Measurements from ENCODE around the gene NUTM1. TPM values are rescaled to one million over a fixed set of nuclear protein-coding genes. Genes with fewer than 3 reads are reported as not detected.
"Not testable (repeated sequence)": the region's sequence is repeated elsewhere in the genome, so short reads cannot be mapped to it uniquely, and the experiment has no call there.

The NUTM1 gene
- total and polyA plus RNA-seq, 2 experiments from 2014 or later: not detected

- 96% methylated on average over 2 of the region's 2 CpGs for WGBS (ENCODE audit: low lambda C conversion rate, missing lambda C conversion rate)
- no peaks in the 10 kb centered on the region for H3K79me2 ChIP-seq
- no peak for DNase-seq (ENCODE audit: low spot score)
- H3K9me2 ChIP-seq (replicated peaks; ENCODE audit: insufficient read depth): no peaks in the 10 kb centered on the region
- H3K4me3 ChIP-seq: no peak overlapping the region
- no peak overlapping the region for H3K27ac ChIP-seq
- H3K4me2 ChIP-seq: no peak overlapping the region
- H3K9me3 ChIP-seq (ENCODE audit: low read depth): no peaks in the 10 kb centered on the region
- no peaks in the 10 kb centered on the region for H3K27me3 ChIP-seq
- TF ChIP-seq CTCF (IDR thresholded peaks at IDR 0.05; ENCODE audit: poor library complexity): no peak
- no peak for TF ChIP-seq EZH2 (IDR thresholded peaks at IDR 0.05; ENCODE audit: borderline replicate concordance)
- TF ChIP-seq EZH2phosphoT487 (IDR thresholded peaks at IDR 0.05; ENCODE audit: low read depth, severe bottlenecking, unreplicated experiment): no peak
- H4K20me1 ChIP-seq (ENCODE audit: insufficient read depth, poor library complexity, severe bottlenecking): no peaks in the 10 kb centered on the region
- no peaks in the 10 kb centered on the region for H3K4me1 ChIP-seq (ENCODE audit: insufficient read depth)
- no peak overlapping the region for H2AFZ ChIP-seq
- no peaks in the 10 kb centered on the region for H3K36me3 ChIP-seq (replicated peaks; ENCODE audit: insufficient read depth, low read depth)
Measured at GRCh38 chr15:34376856-34377255, 33.7 kb downstream of the NUTM1 start.

GRCh38 chr15:34380491-34380890 is 37.4 kb downstream of the NUTM1 start:
- not testable (repeated sequence) for H3K9me2 ChIP-seq (replicated peaks; ENCODE audit: insufficient read depth); H2AFZ ChIP-seq; DNase-seq (ENCODE audit: low spot score); H3K4me2 ChIP-seq; H3K27me3 ChIP-seq; H3K79me2 ChIP-seq; H3K27ac ChIP-seq; H3K9me3 ChIP-seq (ENCODE audit: low read depth); H3K36me3 ChIP-seq (replicated peaks; ENCODE audit: insufficient read depth, low read depth); H3K4me3 ChIP-seq; H4K20me1 ChIP-seq (ENCODE audit: insufficient read depth, poor library complexity, severe bottlenecking); H3K4me1 ChIP-seq (ENCODE audit: insufficient read depth)
- WGBS (ENCODE audit: low lambda C conversion rate, missing lambda C conversion rate): 93% methylated on average over 4 of the region's 4 CpGs

- not testable (repeated sequence) for H3K79me2 ChIP-seq, H3K4me3 ChIP-seq
- no CpG with 5 or more reads among the region's 19 CpGs for WGBS (ENCODE audit: low lambda C conversion rate, missing lambda C conversion rate)
Measured at GRCh38 chr15:34381829-34382521, 38.9 kb downstream of the NUTM1 start.

GRCh38 chr15:34389594-34390086 is 46.5 kb downstream of the NUTM1 start:
- not testable (repeated sequence) for DNase-seq (ENCODE audit: low spot score); H4K20me1 ChIP-seq (ENCODE audit: insufficient read depth, poor library complexity, severe bottlenecking); H3K4me3 ChIP-seq; H3K9me2 ChIP-seq (replicated peaks; ENCODE audit: insufficient read depth); H2AFZ ChIP-seq; H3K27ac ChIP-seq; H3K27me3 ChIP-seq; H3K9me3 ChIP-seq (ENCODE audit: low read depth); H3K36me3 ChIP-seq (replicated peaks; ENCODE audit: insufficient read depth, low read depth); H3K4me2 ChIP-seq; H3K79me2 ChIP-seq; H3K4me1 ChIP-seq (ENCODE audit: insufficient read depth)
- no CpG with 5 or more reads among the region's 16 CpGs for WGBS (ENCODE audit: low lambda C conversion rate, missing lambda C conversion rate)

More at GRCh38 chr15:34381829-34382521, 38.9 kb downstream of the NUTM1 start:
- DNase-seq (ENCODE audit: low spot score); H3K36me3 ChIP-seq (replicated peaks; ENCODE audit: insufficient read depth, low read depth); H2AFZ ChIP-seq; H4K20me1 ChIP-seq (ENCODE audit: insufficient read depth, poor library complexity, severe bottlenecking); H3K4me1 ChIP-seq (ENCODE audit: insufficient read depth); H3K27ac ChIP-seq; H3K4me2 ChIP-seq; H3K9me2 ChIP-seq (replicated peaks; ENCODE audit: insufficient read depth); H3K27me3 ChIP-seq; H3K9me3 ChIP-seq (ENCODE audit: low read depth): not testable (repeated sequence)

GRCh38 chr15:34392981-34393380 is 49.9 kb downstream of the NUTM1 start:
- not testable (repeated sequence) for H3K9me3 ChIP-seq (ENCODE audit: low read depth); H3K4me1 ChIP-seq (ENCODE audit: insufficient read depth); H3K4me2 ChIP-seq; H4K20me1 ChIP-seq (ENCODE audit: insufficient read depth, poor library complexity, severe bottlenecking); H3K4me3 ChIP-seq; DNase-seq (ENCODE audit: low spot score); H3K79me2 ChIP-seq; H3K36me3 ChIP-seq (replicated peaks; ENCODE audit: insufficient read depth, low read depth); H3K27ac ChIP-seq; H2AFZ ChIP-seq; H3K27me3 ChIP-seq; H3K9me2 ChIP-seq (replicated peaks; ENCODE audit: insufficient read depth)
- 94% methylated on average over 2 of the region's 2 CpGs for WGBS (ENCODE audit: low lambda C conversion rate, missing lambda C conversion rate)

- 100% methylated on average over 2 of the region's 6 CpGs for WGBS (ENCODE audit: low lambda C conversion rate, missing lambda C conversion rate)
- H3K27ac ChIP-seq; H3K4me1 ChIP-seq (ENCODE audit: insufficient read depth); H3K36me3 ChIP-seq (replicated peaks; ENCODE audit: insufficient read depth, low read depth); H3K9me3 ChIP-seq (ENCODE audit: low read depth); H3K79me2 ChIP-seq; H3K9me2 ChIP-seq (replicated peaks; ENCODE audit: insufficient read depth); H4K20me1 ChIP-seq (ENCODE audit: insufficient read depth, poor library complexity, severe bottlenecking); DNase-seq (ENCODE audit: low spot score); H3K27me3 ChIP-seq; H2AFZ ChIP-seq; H3K4me3 ChIP-seq; H3K4me2 ChIP-seq: not testable (repeated sequence)
Measured at GRCh38 chr15:34397637-34398259, 54.6 kb downstream of the NUTM1 start.

- 96% methylated on average over 1 of the region's 4 CpGs for WGBS (ENCODE audit: low lambda C conversion rate, missing lambda C conversion rate)
- H3K9me2 ChIP-seq (replicated peaks; ENCODE audit: insufficient read depth); H3K9me3 ChIP-seq (ENCODE audit: low read depth); H4K20me1 ChIP-seq (ENCODE audit: insufficient read depth, poor library complexity, severe bottlenecking); DNase-seq (ENCODE audit: low spot score); H3K4me3 ChIP-seq; H3K79me2 ChIP-seq; H3K27ac ChIP-seq; H3K4me1 ChIP-seq (ENCODE audit: insufficient read depth); H3K4me2 ChIP-seq; H3K27me3 ChIP-seq; H3K36me3 ChIP-seq (replicated peaks; ENCODE audit: insufficient read depth, low read depth); H2AFZ ChIP-seq: not testable (repeated sequence)
Measured at GRCh38 chr15:34403160-34403598, 60.1 kb downstream of the NUTM1 start.
